Heart left ventricle (tissue), 16 donors: ENCODE measurements around the gene RCC2. TPM values are rescaled to one million over a fixed set of nuclear protein-coding genes. Genes with fewer than 3 reads are reported as not detected.

Experiments
- ATAC-seq, 4 donors: fragments of 200-7000 bp; cut with Tn5 transposase; one replicate each; pipeline ENCODE4 v1.9.1; 2020 to 2022; ENCODE audit warnings: moderate library complexity in 4 of 4, mild to moderate bottlenecking in 3 of 4, moderate number of reproducible peaks in 1 of 4
- DNase-seq, 5 donors: peaks; one replicate each; pipeline ENCODE4 v3.0.0-alpha.2; 2020
- H3K27ac ChIP-seq, 12 donors: fragments of 200-600 bp; sonication (generic) in 4 of 12; one replicate each; pipeline versions ENCODE4 v1.5.0 to v1.8.0; 2016 to 2022; ENCODE audit warnings: mild to moderate bottlenecking in 2 of 12
- H3K27me3 ChIP-seq, 9 donors: fragments of 200-600 bp; sonication (generic) in 2 of 9; one replicate each; pipeline versions ENCODE4 v1.5.1 to v1.8.0; 2016 to 2022; ENCODE audit warnings: mild to moderate bottlenecking in 3 of 9
- H3K36me3 ChIP-seq, 9 donors: fragments of 200-600 bp; sonication (generic) in 2 of 9; one replicate each; pipeline versions ENCODE4 v1.5.0 to v1.8.0; 2018 to 2022; ENCODE audit warnings: mild to moderate bottlenecking in 2 of 9
- H3K4me1 ChIP-seq, 12 donors: fragments of 200-600 bp; sonication (generic) in 4 of 12; one replicate each; pipeline versions ENCODE4 v1.5.0 to v1.8.0; 2016 to 2022; ENCODE audit warnings: mild to moderate bottlenecking in 3 of 12
- H3K4me3 ChIP-seq, 12 donors: fragments of 200-600 bp; sonication (generic) in 4 of 12; one replicate each; pipeline versions ENCODE4 v1.5.0 to v1.8.0; 2017 to 2022; ENCODE audit warnings: mild to moderate bottlenecking in 9 of 12, moderate library complexity in 4 of 12
- H3K9me3 ChIP-seq, 12 donors: fragments of 200-600 bp; sonication (generic) in 4 of 12; one replicate each; pipeline versions ENCODE4 v1.5.0 to v1.8.0; 2016 to 2022; ENCODE audit warnings: mild to moderate bottlenecking in 1 of 12
- POLR2A ChIP-seq, 2 donors: fragments of 450-650 bp; IDR thresholded peaks; one replicate each; pipeline ENCODE4 v1.6.1; 2017; ENCODE audit warnings: antibody characterized with exemption in 2 of 2, mild to moderate bottlenecking in 2 of 2, moderate library complexity in 2 of 2
- WGBS, 4 donors: extraction: QIAGEN DNeasy Blood & Tissue Kit in 2 of 4; methylation state at CpG; one replicate each; pipeline versions ENCODE4 v1.1.5 to v1.1.7; 2013 to 2018; 5-methylcytosine and 5-hydroxymethylcytosine counted together
- intact Hi-C, 10 donors: fragments of 100-400 bp; cut with DNase I; formaldehyde crosslinking; loops; one replicate each; pipeline versions ENCODE4 v1.11.1 to v1.14.2; 2022
- polyA plus RNA-seq, 2 donors: library from polyadenylated mRNA; stranded (reverse); fragments of 200-250 nt; gene quantifications; one replicate each; pipeline ENCODE4 v1.2.3, GENCODE V29; 2013
- total RNA-seq, 9 donors: library from RNA; depleted of rRNA in 2 of 9; stranded (reverse); fragments of >200 nt in 2 of 9; fragmentation: NEBNext Ultra II Directional in 3 of 9; extraction: Animal tissue kit (Norgen Biotek cat#: 25700) in 3 of 9; gene quantifications; one replicate each; pipeline versions ENCODE4 v1.1.0 to v1.2.4, GENCODE V29; 2016 to 2023
- TF ChIP-seq, protein P1 (sequence below), 12 donors: fragments of 200-600 bp; sonication (generic) in 4 of 12; IDR thresholded peaks; one replicate each; pipeline versions ENCODE4 v1.5.0 to v1.8.0; 2018 to 2022; ENCODE audit warnings: antibody characterized with exemption in 12 of 12, mild to moderate bottlenecking in 5 of 12
- donor health status: ischemic (EF 13 %, LVEDD 7.1; RV severe dilation, severe dysfunction).
- donor health status: healthy with polysubstance abuse.
- donor health status: DM: no; HTN: yes; CAD: no.
- donor health status: DM: no; HTN: no; CAD: no.
- donor health status: ischemic (EF 25% LVEDD 6.9; RV normal size, moderate dysfunction).
- donor health status: ischemic (EF 25% LVEDD 5.7; RV mildly dilated, moderate dysfunction).
- donor health status: healthy.
- donor health status: DM: yes; HTN: yes; CAD: no.
- donor health status: ischemic (EF 35%, LVEDD 5.7; RV mildly dilated, moderate dysfunction).
- donor health status: nonischemic (EF 11% LVEDD 7.7; RV severe dilation, severe dysfunction).
- donor health status: DM: yes; HTN: yes; CAD: no.
- donor health status: PGD.
- donor health status: ischemic (EF 29% LVEDD 5.4; RV normal size, mild dysfunction).
- donor health status: nonischemic (EF 23%, LVEDD 6.1; RV moderate dilation, normal function).

RCC2 gene
- total and polyA plus RNA-seq, 11 donors: 6.1 to 39.1 (median 14.3) TPM

DNA sequence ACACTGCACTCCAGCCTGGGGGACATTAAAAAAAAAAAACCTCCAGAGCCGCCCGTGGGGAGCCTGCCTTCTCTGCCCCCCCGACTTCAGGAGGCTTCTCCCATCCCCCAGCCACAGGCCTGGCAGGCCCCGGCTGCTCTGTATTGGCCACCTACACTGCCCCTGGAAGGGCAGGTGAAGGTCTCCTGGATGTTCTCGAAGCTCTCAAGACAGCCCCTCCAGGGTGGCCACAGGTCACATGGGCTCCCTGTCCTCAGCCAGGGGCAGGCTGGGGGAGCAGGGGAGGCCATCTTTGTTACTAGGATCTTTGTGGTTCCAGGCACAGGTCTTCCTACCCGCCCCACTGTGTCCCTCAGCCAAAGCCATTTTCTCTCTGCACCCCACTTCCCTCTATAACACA, 34.7 kb downstream of the RCC2 start:
- 73 to 83% (median 76%) methylated on average over 5 to 6 of the region's 6 CpGs for WGBS, 4 donors
- ATAC-seq (no peak), DNase-seq (no peak)
- H3K27me3 ChIP-seq: no peaks in the 10 kb centered on the region
- H3K27ac ChIP-seq: no peak overlapping the region
- TF ChIP-seq, protein P1, sequence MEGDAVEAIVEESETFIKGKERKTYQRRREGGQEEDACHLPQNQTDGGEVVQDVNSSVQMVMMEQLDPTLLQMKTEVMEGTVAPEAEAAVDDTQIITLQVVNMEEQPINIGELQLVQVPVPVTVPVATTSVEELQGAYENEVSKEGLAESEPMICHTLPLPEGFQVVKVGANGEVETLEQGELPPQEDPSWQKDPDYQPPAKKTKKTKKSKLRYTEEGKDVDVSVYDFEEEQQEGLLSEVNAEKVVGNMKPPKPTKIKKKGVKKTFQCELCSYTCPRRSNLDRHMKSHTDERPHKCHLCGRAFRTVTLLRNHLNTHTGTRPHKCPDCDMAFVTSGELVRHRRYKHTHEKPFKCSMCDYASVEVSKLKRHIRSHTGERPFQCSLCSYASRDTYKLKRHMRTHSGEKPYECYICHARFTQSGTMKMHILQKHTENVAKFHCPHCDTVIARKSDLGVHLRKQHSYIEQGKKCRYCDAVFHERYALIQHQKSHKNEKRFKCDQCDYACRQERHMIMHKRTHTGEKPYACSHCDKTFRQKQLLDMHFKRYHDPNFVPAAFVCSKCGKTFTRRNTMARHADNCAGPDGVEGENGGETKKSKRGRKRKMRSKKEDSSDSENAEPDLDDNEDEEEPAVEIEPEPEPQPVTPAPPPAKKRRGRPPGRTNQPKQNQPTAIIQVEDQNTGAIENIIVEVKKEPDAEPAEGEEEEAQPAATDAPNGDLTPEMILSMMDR (IDR thresholded peaks at IDR 0.05): no peak
- TF ChIP-seq POLR2A (IDR thresholded peaks at IDR 0.05): no peak
- H3K4me1 ChIP-seq: peaks cover 0 to 6% (median 0%) of the 10 kb centered on the region in 12 donors
- H3K36me3 ChIP-seq: peaks cover 0 to 28% (median 19%) of the 10 kb centered on the region in 9 donors
- H3K4me3 ChIP-seq: no peak overlapping the region
- intact Hi-C loops: loop anchor here in 7 of 10 donors (5.0 to 10.0 kb wide), 3 partner anchors 278 to 348 kb away; no protein-coding TSS in a partner anchor
- H3K9me3 ChIP-seq: no peaks in the 10 kb centered on the region

DNA sequence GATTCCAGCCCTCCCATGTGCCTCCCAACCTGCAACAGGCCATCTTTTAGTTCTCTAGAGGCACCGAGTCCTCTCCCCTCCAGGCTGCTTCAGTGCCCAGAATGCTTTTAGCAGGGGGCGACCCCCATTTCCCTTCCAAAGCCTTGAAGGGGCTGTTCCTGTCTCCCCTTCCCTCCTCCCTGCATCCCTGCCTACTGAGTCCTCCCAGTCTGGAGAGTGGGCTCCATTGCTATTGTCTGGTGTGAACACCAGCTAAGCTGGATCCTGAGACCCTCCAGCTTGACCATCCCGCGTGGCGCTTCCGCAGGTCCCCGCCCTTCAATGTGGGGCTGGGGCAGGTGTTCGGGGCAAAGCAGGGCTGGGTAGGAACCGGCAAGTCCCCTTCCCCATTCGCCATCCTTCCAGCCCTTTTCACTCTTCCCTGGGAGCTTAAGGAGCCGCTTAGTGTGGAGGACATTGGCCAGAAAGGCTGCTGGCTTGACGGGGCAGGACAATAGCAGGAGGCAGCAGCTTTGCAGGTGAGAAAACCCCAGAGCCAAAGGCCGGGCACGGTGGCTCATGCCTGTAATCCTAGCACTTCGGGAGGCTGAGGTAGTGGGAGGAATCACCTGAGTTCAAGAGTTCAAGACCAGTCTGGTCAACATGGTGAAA, 35.3 kb downstream of the RCC2 start:
- Histone ChIP-seq H3K36me3 (peaks cover 0 to 22% (median 13%) of the 10 kb centered on the region in 9 donors), H3K4me3 (no peak overlapping the region), H3K9me3 (no peaks in the 10 kb centered on the region), H3K27me3 (no peaks in the 10 kb centered on the region), H3K4me1 (no peaks in the 10 kb centered on the region), H3K27ac (no peak overlapping the region)
- 49 to 63% (median 58%) methylated on average over 15 of the region's 15 CpGs for WGBS, 4 donors
- intact Hi-C loops: loop anchor here in 5 of 10 donors (5.0 to 10.0 kb wide), 2 partner anchors 277 to 279 kb away; no protein-coding TSS in a partner anchor
- DNase-seq (no peak), ATAC-seq (no peak)
- TF ChIP-seq, protein P1 (IDR thresholded peaks at IDR 0.05): no peak
- TF ChIP-seq POLR2A (IDR thresholded peaks at IDR 0.05): no peak

DNA sequence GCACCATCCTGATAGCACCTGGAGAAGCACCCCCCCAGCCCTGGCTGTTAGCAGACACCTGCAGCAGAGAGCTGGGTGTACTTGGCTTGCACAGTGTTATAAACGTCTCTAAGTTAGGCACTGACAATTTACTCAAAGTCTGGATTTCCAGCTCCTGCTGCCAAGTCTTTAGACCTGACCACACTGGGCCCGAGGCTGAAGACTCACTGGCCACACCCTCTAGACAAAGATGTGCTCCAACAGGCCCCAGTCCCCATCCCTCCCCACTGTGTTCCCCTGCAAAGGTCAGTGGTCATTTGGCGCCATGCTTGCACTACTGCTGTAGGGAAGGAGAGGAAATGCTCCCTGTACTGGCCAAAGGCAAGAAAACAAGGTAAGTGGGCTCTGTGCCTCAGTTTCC, 36.4 kb downstream of the RCC2 start:
- intact Hi-C loops: loop anchor here in 5 of 10 donors (5.0 to 10.0 kb wide), 2 partner anchors 276 to 278 kb away; no protein-coding TSS in a partner anchor

DNA sequence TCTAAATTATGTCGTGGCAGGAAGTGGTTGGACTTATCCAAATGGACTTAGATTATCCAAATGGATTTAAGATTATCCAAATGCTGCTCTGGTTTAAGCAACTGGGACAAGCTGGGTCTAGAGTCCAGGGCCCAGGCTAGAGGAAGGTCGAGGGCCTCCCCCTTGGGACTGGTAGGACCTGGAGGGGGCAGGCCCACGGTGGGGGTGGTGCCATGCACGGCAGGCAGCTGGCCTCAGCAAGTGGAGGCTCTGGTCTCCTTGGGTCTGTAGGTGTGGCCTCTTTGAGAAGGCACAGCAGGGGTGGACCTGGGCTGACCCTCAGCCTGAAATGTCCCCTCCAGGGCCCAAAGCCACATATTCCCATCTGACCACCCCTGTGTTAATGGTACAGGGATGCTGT, 37.6 kb downstream of the RCC2 start:
- intact Hi-C loops: loop anchor here in 5 of 10 donors (5.0 to 10.0 kb wide), 2 partner anchors 275 to 277 kb away; no protein-coding TSS in a partner anchor
- 49 to 63% (median 57%) methylated on average over 4 of the region's 4 CpGs for WGBS, 4 donors
- no peaks in the 10 kb centered on the region for H3K27me3 ChIP-seq
- no peaks in the 10 kb centered on the region for H3K4me1 ChIP-seq
- no peak for ATAC-seq
- H3K36me3 ChIP-seq: no peaks in the 10 kb centered on the region
- TF ChIP-seq, protein P1 (IDR thresholded peaks at IDR 0.05): no peak
- no peak for TF ChIP-seq POLR2A (IDR thresholded peaks at IDR 0.05)
- no peaks in the 10 kb centered on the region for H3K9me3 ChIP-seq
- DNase-seq: no peak
- H3K27ac ChIP-seq: no peak overlapping the region
- no peak overlapping the region for H3K4me3 ChIP-seq

More for the DNA sequence above, 36.4 kb downstream of the RCC2 start:
- no peak overlapping the region for H3K4me3 ChIP-seq
- 38 to 70% (median 61%) methylated on average over 2 to 3 of the region's 3 CpGs for WGBS, 4 donors
- peaks cover 0 to 11% (median 3%) of the 10 kb centered on the region in 9 donors for H3K36me3 ChIP-seq
- DNase-seq: no peak
- H3K9me3 ChIP-seq: no peaks in the 10 kb centered on the region
- no peaks in the 10 kb centered on the region for H3K4me1 ChIP-seq
- ATAC-seq: no peak
- H3K27me3 ChIP-seq: no peaks in the 10 kb centered on the region
- TF ChIP-seq, protein P1 (IDR thresholded peaks at IDR 0.05): no peak
- TF ChIP-seq POLR2A (IDR thresholded peaks at IDR 0.05): no peak
- no peak overlapping the region for H3K27ac ChIP-seq
